ENCODE measurements around the gene PJA1.
A peak's percentile ranks its signal among the peaks of the same experiment; 100 is the strongest.

The PJA1 gene, protein sequence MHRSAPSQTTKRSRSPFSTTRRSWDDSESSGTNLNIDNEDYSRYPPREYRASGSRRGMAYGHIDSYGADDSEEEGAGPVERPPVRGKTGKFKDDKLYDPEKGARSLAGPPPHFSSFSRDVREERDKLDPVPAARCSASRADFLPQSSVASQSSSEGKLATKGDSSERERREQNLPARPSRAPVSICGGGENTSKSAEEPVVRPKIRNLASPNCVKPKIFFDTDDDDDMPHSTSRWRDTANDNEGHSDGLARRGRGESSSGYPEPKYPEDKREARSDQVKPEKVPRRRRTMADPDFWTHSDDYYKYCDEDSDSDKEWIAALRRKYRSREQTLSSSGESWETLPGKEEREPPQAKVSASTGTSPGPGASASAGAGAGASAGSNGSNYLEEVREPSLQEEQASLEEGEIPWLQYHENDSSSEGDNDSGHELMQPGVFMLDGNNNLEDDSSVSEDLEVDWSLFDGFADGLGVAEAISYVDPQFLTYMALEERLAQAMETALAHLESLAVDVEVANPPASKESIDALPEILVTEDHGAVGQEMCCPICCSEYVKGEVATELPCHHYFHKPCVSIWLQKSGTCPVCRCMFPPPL

DNA sequence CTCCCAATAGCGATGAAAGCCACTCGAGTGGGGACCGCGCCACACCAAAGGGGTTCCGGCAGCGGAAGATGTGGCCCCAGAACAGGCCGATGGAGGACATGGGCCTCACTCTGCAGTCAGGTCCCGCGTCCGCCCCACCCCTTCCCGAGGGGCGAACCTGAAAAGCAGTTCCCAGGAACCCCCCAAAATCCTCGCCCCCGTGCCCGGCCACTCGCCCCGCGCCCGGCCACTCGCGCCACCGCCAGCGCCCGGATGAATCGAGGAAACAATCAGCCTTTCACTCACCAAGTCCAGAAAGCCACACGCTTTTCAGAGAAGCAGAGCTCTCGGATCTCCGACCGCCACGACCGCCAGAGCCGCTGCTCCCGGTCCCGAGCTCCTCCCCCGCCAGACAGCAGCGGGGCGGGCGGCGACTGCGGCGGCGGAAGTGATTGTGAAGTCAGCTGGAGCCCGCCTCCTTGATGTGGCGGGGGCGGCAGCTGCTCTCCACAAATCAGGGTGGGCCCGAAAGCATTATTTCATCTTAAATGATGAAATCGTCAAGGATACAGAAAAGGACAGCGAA, at the start of gene PJA1:
TSS of gene PJA1 (minus strand) at position 367 of the 565 bp plus-strand sequence. CDS start 2,380 bp downstream, outside the sequence.
- DNase-seq, result peak; percentile 59

DNA sequence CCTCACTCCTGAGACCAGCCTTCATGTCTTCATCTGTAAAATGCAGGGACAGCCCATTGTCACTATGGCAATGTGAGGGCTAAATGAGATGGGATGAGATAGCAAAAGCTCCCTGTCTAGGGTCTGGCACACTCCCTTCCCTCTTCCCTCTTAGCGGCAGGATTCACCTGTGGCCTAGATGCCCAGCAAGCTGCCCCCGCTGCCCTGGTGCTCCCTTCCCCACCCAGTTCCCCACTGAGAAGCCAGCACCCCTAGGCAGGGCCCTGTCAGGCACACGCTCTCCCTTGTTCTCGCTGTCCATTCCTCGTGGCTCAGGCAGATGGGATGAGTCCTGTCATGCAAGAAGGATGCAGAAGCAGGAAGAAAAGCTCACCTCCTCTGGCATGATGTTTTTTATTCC, 49.2 kb upstream of the PJA1 start:
- DNase-seq, result no peak

DNA sequence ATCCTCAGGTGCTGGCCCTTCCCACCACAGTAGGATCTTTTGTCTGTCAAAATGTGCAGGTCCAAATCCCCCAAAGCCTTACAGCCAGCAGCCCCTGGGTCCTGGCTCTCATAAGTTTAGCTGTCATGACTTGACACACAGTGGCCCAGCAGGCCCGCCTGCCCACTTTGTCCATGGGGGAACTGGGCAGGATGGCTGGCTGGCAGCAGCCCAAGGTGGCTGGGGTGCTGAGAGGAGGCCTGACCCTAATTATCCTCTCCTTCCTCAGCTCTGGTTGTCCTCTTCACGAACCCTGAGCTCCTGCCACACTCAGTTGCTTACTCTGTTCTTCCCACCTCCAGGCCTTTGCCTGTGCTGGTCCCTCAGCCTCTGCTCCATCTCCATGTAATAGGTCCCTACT, 46.4 kb upstream of the PJA1 start:
- no peak for DNase-seq

DNA sequence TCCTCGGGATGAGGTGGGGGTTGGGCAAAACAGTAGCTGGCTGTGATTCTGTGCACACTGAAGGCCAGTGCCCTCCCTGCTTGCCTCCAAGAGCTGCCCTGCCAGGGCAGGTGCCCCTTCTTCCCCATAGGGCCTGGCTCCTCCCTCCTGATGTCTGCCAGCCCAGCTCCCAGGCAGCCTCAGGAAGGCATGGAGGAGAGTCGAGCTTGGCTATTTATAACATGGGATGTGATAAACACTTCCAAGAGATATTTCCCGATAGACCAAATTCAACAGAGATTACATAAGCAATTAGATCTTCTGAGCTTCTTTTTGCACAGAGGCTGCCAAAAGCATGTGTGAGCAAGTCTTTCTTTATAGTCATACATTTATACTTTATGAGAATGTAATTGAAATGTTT, 45.3 kb upstream of the PJA1 start:
- no peak for DNase-seq

DNA sequence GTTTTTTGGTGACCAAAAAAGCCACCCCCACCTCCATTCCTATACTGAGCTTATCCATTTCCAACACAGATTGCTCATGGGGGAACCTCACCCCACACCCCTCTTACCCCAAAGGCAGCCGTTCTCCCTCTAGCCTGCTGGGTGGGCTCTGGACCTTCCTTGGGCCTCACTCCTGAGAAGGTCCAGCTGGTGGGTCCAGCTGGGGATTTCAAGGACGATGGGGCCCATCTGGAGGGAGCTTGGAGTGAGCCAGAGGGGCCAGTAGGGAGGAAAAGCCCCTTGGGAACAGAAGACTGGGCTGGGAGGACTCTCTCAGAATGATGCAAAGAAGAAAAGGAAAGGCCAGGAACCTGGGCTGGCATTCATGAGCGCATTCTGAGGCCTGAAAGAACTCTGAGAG, 42.0 kb upstream of the PJA1 start:
- no peak for DNase-seq

DNA sequence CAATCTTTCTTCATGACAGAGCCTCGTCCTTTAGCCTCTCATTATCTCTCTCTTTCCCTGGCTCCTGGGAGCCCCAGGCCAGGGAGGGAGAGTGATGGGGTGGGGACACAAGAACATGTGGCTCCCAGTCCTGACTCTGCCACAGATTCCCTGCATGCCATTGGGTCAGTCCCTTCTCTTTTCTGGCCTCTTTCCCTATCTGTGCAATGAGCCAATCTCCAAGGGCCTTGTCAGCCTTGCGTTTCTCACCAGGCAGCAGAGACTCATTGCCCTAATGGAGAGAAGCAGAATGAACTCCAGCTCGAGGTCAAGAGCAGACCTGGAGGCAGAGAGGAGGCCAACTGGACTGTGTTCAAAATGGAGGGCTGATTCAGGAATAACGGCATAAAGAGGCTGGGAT, 38.4 kb upstream of the PJA1 start:
- DNase-seq, result no peak

DNA sequence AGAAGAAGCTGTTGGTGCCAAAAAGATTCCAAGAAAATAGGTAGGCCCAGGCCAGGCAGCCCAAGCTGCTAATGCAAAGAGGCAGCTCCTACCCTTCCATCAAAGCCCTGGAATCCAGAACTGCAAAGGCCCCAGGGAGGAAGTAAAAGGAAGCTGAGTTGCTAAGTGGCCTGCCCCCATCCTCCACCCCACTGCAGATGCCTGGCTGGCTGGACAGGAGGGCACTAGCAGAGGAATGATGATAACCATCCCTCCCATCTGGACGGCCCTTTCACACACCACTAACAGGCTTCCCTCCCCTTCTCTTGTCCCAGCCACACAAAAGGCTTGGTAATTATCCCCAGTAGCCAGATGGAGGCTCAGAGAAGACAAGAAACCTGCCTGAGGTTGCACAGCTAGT, 32.4 kb upstream of the PJA1 start:
- no peak for DNase-seq

DNA sequence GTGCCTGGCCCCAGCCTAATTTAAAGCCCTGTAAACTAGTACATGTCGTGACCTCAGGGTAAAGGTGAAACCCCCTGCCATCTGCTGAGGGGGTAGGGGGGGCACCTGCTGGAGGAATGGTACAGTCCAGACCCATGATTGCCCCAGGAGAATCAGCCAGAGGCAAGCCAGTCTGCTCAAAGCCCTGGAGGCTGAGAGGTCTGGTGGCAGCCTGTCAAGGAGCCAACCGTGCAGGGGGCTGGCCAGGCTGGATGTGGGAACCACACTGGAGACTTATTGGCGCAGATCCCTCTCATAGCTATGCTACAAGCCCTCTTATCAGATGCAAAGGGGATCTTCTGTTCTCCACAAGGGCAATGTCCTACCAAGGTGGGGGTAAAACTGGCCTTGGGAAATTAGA, 31.4 kb upstream of the PJA1 start:
- DNase-seq, result no peak

DNA sequence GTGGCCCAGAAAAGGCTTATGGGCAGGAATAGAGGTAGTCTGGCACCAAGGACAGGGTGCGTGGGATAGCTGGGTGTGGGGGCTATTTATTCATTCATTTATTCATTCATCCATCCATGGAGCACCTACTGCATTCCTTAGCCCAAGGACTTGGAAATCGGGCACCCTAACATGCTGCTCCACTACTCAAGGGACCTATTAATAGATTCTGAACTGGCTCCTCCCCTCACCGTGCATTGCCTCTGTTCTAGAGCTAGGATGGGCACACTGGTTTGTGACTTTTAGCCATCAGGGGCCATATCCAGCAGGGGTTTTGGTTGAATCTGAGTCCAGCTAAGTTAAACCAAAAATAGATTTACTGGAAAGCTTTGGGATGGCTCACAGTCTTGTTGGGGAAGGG, 30.6 kb upstream of the PJA1 start:
- no peak for DNase-seq

DNA sequence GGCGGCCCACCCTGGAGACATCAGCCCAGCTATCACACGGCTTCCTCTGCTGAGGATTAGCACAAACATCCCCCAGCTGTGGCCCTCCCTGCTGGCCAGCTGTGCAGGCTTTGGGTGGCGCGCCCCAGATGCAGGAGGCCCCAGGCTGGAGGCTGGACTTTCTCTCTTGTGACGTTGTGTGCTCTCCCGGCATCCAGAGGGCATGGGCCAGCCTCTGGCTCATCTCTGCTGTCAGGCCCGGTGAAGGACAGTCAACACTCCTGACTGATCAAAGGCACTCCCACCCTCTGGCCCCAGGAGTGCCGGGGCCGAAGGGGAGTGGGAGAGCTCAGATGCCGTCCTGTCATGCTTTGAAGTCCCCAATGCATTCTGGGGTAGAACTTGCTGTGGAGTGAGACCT, 29.9 kb upstream of the PJA1 start:
- no peak for DNase-seq

DNA sequence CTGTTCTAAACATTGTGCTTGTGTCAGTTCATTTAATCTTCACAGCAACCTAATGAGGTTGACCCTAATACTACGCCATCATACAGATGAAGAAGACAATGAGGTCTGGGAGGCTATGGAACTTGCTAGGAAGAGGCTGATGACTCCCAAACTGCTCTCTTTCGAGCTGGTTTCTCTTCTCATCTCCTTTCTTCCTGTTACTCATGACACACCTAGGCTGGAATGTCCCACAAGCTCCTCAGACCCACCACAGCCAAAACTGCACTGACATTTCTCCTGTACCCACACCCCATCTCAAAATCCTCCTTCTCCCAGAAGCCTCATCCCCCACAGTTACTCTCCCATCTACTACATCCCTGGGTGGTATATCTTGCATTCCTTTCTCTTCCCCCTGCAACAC, 27.4 kb upstream of the PJA1 start:
- DNase-seq, result no peak

DNA sequence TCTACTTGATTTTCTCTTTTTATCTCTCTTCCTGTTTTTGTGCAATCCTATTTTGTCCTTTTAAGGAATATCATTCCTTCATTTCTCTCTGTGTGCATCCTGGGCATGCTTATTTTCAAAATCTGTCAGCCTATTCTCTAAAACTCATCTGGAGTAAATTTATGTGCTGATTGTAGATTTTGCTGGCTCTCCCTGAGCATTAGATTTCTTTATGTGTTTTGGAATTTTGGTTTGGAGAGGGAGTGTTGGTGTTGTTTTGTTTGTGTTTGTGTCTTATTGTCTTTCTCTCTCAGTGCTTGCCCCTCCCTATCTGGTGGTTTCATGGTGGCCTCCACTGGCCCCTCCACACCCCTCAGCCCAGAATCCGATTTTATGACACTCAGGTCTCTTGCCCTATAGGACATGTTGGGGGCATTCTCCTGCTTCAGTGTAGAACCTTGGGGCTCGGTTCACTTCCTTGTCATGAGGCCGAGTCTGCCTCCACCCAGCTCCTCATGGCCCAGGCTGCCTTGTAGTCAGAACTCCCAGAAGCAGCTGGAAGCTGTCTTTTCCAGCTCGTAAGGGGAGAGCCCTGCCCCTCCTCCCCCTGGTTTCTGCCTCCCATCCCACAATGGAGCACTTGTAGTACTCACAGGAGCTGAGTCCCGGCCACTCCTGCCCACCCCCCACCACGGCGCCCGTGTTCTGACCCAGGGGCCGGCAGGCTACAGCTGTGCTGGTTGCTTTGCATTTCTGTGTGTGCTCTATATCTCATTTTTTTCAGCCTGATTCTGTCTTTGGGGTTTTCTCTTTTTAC, 24.5 kb upstream of the PJA1 start:
- DNase-seq, result no peak

DNA sequence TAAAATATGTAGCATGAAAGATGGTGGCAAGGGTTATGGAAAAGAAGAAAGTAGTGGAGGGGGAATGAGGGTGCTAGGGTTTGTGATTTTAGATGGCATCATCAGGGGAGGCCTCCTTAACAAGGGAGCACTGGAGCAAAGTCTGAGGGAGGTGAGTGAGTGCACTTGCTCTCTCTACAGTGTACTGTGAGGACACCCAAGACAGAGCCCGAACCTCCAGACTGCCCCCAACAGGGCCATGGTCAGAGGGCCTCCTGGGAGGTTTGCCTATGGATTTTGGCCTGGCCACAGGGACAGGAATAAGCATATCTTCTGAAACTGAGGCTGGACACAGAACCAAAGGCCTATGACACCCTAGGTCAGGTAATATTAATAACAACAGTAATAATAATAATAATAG, 21.4 kb upstream of the PJA1 start:
- no peak for DNase-seq

DNA sequence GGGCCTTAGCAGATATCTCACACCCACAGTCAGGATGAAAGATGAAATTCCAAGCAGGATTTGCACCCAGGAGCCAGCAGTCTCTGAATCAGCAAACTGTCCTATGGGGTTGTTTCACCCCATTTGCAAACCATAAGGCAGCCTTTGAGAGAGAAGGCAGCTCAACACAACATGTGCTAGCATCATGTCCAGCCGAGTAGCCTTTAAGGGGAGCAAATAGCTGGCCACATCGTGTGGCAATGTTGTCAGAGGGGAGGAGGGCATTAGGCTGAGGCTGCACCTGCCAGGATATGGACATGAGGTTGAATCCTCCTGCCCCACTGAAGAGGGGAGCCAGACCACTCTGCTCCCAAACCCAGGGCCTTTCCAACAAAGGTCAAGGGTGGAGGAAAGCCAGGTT, 20.6 kb upstream of the PJA1 start:
- no peak for DNase-seq

DNA sequence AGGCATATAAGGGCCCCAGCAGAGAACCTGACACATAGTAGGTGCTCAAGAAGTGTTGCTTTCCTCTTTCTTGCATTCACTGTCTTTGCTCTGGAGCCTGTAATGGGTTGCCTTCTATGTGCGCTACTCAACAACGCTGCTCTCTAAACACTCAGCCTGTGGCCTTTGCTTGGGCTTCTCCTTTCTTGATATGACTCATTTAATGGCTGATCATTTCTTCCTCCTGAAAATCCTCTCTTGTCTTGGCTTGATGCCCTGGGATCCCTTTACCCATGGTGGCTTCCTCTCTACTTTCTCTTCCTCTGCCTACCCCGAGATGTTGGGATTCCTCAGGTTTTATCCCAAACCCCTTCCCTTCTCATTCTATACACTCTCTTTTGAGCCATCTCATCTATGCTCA, 19.9 kb upstream of the PJA1 start:
- DNase-seq, result no peak

DNA sequence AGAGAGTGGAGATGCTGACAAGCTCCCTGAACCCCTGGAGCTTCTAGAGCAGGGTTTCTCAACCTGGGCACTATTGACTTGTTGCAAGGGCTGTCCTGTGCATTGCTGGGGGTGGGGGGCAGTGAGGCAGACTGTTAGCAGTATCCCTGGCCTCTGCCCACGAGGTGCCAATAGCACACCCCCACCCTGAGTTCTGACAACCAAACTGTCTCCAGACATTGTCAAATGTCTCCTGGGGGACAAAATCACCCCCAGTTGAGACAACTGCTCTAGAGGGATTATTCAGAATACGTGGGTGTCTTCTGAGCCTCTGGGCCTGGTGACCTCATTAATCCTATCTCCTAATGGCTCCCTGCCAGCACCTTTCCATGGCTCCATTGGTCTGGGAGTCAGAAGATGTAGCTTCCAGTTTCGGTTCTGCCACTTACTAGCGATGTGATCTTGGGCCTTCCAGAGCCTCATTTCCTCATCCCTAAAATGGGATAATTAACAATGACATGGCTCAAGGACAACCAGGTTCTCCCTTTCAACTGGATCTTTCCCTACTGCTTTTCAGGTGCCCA, 17.6 kb upstream of the PJA1 start:
- DNase-seq, result no peak

DNA sequence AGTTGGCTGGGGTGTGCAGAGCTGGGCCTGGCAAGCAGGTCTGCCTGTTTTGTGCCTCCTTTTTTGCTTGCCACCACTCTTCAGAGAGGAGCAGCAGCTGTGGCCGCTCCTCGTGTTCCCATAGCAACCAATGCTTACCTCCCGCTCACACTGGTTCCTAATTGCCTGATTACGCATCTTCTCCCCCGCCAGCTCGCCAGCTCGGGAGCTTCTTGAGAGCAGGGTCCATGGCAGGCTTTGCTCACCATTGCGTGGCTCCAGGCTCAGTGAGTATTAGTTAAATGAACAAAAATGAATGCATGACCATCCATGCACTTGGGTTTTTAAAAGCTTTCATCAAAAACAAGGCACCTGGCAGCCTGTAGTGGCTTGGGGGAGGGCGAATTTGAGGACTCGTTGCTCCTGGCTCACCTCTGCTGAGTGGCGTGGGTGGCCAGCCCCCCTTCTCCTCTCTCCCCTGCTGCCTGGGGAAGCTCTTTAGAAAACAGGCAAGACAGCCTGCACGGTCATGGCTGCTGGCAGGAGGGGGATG, 14.2 kb upstream of the PJA1 start:
- peak; percentile 79 for DNase-seq

DNA sequence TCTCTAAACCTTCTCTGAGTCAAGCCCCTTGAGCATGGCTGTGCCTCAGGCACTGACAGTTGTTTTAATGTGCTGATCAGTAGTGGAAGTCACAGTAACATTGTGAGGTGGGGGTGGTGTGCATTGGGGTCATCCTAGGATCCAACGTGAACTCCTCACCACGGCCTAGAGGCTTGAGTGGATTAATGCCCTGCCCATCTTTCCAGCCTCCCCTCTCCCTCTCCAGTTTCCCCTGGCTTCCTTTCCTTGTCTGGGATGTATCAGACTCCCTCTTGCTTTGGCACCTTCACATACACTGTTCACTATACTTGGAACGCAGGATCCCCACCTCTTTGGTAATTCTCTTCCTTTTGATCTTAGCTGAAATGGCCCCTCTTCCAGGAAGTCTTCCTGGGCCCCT, 13.3 kb upstream of the PJA1 start:
- DNase-seq, result no peak

DNA sequence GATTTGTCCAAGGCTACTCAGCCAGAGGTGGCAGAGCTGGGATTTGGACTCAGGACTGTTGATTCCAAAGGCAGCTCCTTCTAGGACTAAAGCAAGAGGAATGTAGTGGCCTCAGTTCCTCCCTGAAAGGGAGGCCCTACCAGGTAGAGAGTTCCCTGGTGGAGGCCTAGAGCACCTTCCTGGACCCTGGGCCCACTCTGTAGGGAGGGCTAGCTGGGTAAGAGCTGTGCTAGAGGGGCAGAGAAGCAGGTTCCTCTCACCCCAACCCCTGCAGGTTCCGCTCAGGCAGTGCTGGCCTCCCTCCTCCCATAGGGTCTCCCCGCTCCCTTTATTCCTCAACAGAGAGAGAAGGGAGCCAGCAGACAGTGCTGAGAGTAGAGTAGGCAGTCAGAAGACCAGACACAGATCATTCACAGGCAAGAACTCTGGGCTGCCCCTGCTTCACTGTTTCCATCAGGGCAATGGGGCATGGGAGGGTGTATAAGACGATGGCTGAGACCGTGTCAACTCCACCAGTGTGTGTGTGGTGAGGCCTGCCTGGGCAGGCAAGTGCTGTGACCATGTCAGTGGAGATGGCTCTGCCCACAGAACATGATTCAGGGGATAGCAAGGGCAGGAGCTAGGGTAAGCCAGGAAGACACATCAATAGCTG, 12.4 kb upstream of the PJA1 start:
- DNase-seq, result no peak

DNA sequence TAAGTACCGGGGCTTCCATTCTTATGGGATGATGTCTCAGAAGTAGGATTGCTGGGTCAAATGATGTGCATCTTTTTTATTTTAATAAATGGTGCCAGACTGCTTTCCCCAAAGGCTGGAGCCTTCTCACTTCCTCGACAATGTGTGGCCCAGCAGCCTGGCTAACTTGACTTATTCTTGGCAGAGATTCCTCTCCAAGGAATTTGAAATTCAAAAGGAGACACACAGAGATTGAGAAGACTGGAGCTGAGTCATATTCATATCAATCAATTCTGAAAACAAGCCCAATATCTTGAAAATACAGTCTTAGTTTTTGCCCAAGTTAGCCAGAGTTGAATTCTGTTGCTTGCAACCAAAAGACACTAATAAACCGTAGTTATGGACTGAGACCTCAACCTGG, 10.8 kb upstream of the PJA1 start:
- no peak for DNase-seq

DNA sequence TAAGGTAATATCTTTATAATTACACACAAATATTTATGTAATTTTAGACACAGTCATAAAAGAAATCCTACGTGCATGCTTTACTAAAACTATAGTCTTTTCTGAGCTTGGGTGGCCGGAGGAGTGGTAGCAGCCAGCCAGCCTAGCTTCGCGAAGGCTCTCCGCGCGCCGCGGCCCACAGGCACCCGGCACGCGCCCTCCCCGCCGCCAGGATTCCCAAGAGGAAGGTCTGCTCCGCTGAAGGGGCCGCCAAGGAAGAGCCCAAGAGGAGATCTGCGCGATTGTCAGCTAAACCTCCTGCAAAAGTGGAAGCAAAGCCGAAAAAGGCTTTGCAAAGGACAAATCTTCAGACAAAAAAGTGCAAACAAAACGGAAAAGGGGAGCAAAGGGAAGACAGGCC, 8.7 kb upstream of the PJA1 start:
- DNase-seq, result no peak

DNA sequence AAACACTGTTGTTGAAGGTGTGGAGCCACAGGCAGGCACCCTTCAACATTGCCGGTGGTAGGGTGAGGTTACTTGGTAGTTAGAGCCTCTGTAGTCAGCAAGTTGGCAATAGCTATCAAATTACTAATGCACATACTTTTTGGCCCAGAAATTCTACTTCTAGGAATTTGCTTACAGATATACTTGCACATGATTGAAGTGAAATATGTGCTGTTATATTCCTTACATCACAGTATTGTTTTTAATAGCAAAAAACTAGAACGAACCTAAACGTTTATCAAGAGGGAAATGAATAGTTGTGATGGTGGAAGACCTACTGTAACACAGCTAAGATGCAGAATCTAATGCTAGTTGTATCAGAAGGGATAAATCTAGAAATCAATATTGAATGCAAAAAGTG, 7.7 kb upstream of the PJA1 start:
- DNase-seq, result no peak

DNA sequence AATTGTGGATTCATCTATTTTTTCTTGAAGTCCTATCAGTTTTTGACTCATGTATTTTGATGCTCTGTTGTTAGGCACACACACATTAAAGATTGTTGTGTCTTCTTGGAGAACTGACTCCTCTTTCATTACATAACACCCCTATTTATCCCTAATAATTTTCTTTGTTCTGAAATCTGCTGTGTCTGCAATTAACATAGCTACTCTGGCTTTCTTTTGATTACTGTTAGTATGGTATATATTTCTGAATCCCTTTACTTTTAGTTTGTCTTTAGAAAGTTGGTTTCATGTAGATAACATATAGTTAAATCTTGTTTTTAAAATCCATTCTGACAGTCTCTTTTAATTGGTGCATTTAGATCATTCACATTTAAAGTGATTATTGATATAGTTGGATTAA, 5.1 kb upstream of the PJA1 start:
- DNase-seq, result no peak
